ENCODE measurements around the gene CLDN24.

Gene CLDN24

DNA sequence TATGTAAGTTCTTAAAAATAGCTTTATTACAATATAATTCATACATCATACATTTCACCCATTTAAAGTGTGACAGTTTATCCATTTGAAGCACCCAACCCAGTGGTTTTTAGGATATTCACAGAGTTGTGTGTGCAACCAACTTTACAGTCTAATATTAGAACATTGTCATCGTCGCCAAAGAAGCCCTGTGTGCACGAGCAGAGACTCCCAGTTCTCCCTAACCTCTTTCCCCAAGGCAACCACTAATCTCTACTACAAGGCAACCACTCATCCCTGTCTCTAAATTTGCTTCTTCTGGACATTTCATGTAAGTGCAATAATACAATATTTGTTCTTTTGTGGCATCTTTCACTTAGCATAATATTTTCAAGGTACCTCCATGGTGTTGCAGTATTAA is 49.8 kb downstream of the CLDN24 start:
- no peak for DNase-seq

Data from T-helper 2 cell (primary cell).